HL-60 (cell line): ENCODE results near the gene PIMREG.

ENCODE experiments used
- DNase-seq, 2 experiments: peaks; one replicate each; pipeline ENCODE4 v3.0.0-alpha.2; 2010 to 2020; ENCODE audit warnings: low read depth in 1 of 2, low spot score in 1 of 2
- H3K27ac ChIP-seq: fragments of 250-450 bp; sonication (Bioruptor Pico); replicated peaks from 2 replicates; pipeline ENCODE4 v1.5.1; 2020; ENCODE audit warnings: mild to moderate bottlenecking, moderate library complexity
- H3K27me3 ChIP-seq: fragments of 250-450 bp; sonication (Bioruptor Pico); 2 replicates; pipeline ENCODE4 v1.5.1; 2021; ENCODE audit warnings: mild to moderate bottlenecking, moderate library complexity; ENCODE audit not compliant: insufficient read depth, poor library complexity, severe bottlenecking
- H3K4me3 ChIP-seq: replicated peaks from 2 replicates; pipeline ENCODE4 v1.5.1; 2011; ENCODE audit warnings: mild to moderate bottlenecking, control low read depth, low read length; ENCODE audit not compliant: insufficient read depth
- GABPA ChIP-seq: IDR thresholded peaks from 2 replicates; pipeline ENCODE4 v1.6.1; 2012; ENCODE audit warnings: low read depth
- POLR2AphosphoS5 ChIP-seq: IDR thresholded peaks from 2 replicates; pipeline ENCODE4 v1.6.1; 2012; ENCODE audit warnings: low read depth
- REST ChIP-seq: IDR thresholded peaks from 2 replicates; pipeline ENCODE4 v1.6.1; 2012; ENCODE audit warnings: low read depth; ENCODE audit not compliant: insufficient replicate concordance
- SPI1 ChIP-seq: IDR thresholded peaks from 2 replicates; pipeline ENCODE4 v1.6.1; 2012; ENCODE audit warnings: low read depth, mild to moderate bottlenecking, borderline replicate concordance
- TF ChIP-seq, protein P1 (sequence below): IDR thresholded peaks from one replicate; pipeline ENCODE4 v1.5.1; 2011; ENCODE audit warnings: low read length, control low read depth, inconsistent platforms; ENCODE audit not compliant: insufficient read depth

PIMREG gene

DNA sequence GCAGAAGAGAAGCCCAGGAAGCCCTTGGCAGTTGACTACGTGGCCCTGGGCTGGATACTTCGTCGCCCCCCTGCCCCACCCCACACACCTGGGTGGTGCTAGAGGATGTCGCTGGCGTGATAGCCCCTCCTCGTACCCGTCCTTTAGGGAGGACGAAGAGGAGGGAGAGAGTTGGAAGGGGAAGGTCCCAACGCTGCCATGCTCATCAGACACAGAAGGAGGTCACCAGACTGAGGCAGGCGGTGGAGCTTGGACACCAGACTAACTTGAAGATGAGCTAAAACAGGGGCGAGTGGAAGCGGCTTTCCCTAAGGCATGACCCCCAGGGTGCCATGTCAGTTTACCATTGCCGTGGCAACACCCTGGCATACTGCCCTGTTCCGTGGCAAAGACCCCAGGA lies 20.3 kb upstream of the PIMREG start:
- H3K4me3 ChIP-seq = no peak overlapping the region
- H3K27me3 ChIP-seq = no peaks in the 10 kb centered on the region
- TF ChIP-seq, protein P1, sequence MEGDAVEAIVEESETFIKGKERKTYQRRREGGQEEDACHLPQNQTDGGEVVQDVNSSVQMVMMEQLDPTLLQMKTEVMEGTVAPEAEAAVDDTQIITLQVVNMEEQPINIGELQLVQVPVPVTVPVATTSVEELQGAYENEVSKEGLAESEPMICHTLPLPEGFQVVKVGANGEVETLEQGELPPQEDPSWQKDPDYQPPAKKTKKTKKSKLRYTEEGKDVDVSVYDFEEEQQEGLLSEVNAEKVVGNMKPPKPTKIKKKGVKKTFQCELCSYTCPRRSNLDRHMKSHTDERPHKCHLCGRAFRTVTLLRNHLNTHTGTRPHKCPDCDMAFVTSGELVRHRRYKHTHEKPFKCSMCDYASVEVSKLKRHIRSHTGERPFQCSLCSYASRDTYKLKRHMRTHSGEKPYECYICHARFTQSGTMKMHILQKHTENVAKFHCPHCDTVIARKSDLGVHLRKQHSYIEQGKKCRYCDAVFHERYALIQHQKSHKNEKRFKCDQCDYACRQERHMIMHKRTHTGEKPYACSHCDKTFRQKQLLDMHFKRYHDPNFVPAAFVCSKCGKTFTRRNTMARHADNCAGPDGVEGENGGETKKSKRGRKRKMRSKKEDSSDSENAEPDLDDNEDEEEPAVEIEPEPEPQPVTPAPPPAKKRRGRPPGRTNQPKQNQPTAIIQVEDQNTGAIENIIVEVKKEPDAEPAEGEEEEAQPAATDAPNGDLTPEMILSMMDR = no peak
- TF ChIP-seq SPI1 (no peak), GABPA (no peak), REST (no peak), POLR2AphosphoS5 (no peak)
- no peak for DNase-seq
- no peak overlapping the region for H3K27ac ChIP-seq

GRCh38 chr17:6425407-6425806 lies 18.8 kb upstream of the PIMREG start:
- TF ChIP-seq SPI1 = no peak
- TF ChIP-seq POLR2AphosphoS5 = no peak
- no peak for TF ChIP-seq REST
- TF ChIP-seq, protein P1 = no peak
- no peak for TF ChIP-seq GABPA
- Histone ChIP-seq H3K27ac (no peak overlapping the region), H3K27me3 (no peaks in the 10 kb centered on the region), H3K4me3 (no peak overlapping the region)
- DNase-seq = no peak

GRCh38 chr17:6426356-6427101 lies 17.7 kb upstream of the PIMREG start:
- H3K4me3 ChIP-seq = no peak overlapping the region
- no peak for DNase-seq
- no peaks in the 10 kb centered on the region for H3K27me3 ChIP-seq
- H3K27ac ChIP-seq = no peak overlapping the region
- TF ChIP-seq SPI1 = no peak
- no peak for TF ChIP-seq REST
- TF ChIP-seq POLR2AphosphoS5 = no peak
- no peak for TF ChIP-seq GABPA
- TF ChIP-seq, protein P1 = no peak
